ENCODE measurements around the gene CHCHD10. TPM values are rescaled to one million over a fixed set of nuclear protein-coding genes. Genes with fewer than 3 reads are reported as not detected.

Gene CHCHD10
- total RNA-seq = 2.6 and 4.3 TPM in 2 replicates

DNA sequence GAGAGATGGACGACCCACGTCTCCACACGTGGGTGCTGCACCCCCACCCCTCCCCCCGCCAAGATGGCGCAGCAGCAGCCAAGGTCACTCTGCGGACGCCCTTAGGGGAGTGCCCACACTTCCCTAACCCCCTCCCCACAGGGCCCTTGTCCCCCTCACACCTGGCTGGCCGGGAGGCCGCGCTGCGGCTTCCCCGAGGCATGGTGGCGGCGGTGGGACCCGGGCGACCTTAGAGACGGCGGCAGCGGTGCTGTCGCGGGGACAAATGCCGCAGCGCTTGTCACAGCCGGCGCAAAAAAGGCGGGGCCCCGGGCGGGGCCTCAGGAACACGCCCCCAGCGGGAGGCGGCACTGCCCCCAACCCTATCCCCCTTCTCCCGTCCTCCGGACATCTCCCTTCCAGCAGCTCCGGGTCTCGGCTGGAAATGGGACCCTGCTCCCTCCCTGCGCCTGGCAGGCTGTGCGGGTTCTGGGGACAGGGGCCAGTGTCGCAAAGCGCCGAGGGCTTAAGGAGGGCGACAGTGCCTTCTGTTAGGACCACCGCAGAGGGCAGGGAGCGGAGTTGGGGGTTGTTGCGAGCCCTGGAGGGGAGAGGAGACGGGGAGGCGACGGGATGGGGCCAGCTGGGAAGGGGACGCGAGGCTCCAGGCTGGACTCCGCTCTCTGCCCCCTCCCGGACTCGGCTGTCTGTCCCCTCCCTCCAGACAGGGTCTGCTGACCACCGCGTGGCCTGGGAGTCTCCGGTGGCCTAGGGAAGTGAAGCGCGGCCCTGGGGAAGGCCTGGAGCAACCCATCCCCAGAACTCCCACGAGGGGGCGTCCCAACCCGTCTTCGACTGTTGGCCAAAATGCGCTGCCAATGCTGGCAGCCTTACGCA lies at the start of gene CHCHD10:
TSS of gene CHCHD10 (minus strand) at position 300 of the 876 bp plus-strand sequence. CDS start at position 202, 98 bp downstream.

DNA sequence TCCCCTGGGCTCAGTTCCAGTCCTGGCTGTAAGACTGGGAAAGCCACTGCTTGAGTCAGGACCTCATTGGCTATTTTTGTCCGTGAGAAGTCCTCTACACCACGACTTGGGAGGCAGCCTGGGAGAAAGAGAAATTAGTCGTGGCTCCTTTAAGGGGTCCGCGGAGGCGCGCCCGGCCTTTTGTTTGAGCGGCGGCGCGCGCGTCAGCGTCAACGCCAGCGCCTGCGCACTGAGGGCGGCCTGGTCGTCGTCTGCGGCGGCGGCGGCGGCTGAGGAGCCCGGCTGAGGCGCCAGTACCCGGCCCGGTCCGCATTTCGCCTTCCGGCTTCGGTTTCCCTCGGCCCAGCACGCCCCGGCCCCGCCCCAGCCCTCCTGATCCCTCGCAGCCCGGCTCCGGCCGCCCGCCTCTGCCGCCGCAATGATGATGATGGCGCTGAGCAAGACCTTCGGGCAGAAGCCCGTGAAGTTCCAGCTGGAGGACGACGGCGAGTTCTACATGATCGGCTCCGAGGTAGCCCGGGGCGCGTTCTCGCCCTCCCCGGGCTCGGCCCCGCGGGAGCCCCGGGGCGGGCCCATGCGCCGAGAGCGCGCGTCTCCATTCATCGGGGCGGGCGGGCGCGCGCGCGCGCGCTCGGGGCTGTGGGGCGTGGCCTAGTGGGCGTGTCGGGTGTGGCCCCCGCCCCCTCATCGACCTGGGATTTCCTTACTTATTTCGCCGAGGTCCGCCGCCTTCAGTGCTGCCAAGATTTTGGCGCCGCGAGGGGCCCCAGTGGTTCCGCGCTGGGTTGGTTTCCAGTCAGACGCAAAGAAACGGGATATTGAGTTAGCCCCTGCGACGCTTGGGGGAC lies 19.2 kb upstream of the CHCHD10 start, which contains the start of gene SMARCB1:
TSS of gene SMARCB1 (plus strand) at position 215 of the 848 bp plus-strand sequence. CDS start at position 419, 204 bp downstream.

DNA sequence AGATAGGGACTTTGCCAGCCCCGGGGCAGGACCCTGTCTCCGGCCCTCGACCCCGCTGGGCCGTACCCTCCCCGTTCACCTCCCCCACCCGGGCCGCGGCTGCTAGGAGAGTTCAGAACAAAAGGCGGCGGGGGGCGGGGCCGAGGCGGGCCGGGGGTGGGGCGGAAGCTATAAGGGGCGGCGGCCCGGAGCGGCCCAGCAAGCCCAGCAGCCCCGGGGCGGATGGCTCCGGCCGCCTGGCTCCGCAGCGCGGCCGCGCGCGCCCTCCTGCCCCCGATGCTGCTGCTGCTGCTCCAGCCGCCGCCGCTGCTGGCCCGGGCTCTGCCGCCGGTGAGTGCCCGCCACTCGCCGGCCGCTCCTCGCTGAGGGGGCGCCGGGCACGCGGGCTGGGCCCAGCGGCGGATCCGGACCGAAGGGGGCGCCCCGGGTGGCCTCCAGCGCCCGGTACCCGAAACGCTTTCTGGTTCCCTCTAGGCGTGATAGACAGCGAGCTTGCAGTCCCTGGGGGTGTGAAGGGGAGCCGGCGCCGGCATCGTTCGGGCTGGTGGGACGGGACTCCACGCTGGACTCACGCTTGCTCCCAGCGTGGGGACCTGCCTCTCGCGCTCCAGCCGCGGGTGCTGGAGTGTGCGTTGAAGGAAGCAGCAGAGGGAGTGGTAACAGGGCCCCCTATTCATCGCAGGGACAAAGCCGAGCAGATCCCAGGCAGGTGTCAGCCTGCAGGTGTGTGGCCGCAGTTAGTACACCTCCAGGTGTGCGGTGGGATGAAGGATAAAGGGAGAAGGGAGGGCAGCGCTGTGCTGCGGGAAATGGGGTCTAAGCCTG lies 5.1 kb upstream of the CHCHD10 start, which contains the start of gene MMP11:
TSS of gene MMP11 (plus strand) at position 201 of the 825 bp plus-strand sequence. CDS start at position 223, 22 bp downstream.

DNA sequence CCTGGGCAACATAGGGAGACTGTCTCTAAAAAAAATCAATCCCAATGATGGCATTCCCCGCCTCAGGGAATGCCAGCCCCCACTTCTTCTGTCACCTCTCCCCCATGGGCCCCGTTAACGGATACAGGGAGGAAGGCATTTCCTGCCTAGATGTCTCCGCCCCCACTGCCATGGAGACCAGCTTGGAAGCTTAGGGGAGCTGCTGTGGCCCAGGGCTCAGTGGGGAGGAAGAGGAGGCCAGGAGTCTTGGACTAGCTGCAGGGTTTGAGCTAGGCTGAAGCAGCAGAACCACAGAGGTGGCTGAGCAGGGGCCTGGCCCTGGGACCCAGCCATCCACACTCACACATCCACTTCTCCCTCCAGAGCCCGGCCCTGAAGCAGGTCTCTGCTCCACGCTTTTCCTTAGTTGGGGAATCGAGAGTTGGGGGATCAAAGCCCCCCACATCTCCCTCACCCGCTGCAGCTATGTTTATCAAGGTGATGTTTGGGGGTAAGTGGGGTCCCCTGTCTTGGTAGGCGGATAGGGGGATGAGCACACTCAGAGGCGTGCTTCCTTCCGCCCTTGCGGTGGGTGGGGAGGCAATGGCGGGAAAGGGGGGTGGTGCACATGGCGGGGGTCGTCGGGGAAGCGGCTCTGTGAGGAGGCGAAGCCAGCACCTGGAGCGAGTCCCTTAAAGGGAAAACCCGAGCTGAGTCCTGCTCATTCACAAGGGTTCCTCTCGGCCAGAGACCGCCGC lies 4.8 kb downstream of the CHCHD10 start, which contains the start of gene C22orf15:
TSS of gene C22orf15 (plus strand) at position 149 of the 737 bp plus-strand sequence. CDS start at position 466, 317 bp downstream.

DNA sequence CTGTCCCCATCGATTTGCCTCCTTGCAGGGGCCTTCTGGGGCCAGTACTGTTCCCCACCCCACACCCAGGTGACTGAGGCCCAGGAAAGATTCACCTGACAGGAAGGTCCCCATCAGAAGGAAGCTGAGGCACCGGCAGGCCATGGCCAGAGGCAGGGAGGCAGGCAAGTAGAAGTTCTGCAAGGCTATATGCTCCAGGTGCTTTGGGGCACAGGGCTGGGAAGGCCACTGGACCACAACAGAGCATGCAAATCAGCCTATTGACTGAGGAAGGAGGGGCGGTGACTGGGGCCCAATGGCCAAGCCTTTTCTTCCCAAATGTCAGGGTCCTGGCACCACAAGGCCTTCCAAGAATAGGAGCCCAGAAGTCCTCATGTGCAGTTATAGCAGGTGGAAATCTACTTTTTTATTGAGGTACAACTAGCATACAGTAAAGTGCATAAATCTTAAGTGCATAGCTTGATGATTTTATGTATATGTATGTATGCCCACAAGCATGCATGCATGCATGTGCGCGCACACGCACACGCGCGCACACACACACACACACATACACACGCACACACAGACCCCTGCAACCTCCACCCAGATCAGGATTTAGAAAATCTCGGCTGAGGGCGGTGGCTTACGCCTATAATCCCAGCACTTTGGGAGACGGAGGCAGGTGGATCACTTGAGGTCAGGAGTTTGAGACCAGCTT lies 13.4 kb downstream of the CHCHD10 start, which contains the start of gene VPREB3:
TSS of gene VPREB3 (minus strand) at position 206 of the 700 bp plus-strand sequence. CDS start at position 144, 62 bp downstream.

DNA sequence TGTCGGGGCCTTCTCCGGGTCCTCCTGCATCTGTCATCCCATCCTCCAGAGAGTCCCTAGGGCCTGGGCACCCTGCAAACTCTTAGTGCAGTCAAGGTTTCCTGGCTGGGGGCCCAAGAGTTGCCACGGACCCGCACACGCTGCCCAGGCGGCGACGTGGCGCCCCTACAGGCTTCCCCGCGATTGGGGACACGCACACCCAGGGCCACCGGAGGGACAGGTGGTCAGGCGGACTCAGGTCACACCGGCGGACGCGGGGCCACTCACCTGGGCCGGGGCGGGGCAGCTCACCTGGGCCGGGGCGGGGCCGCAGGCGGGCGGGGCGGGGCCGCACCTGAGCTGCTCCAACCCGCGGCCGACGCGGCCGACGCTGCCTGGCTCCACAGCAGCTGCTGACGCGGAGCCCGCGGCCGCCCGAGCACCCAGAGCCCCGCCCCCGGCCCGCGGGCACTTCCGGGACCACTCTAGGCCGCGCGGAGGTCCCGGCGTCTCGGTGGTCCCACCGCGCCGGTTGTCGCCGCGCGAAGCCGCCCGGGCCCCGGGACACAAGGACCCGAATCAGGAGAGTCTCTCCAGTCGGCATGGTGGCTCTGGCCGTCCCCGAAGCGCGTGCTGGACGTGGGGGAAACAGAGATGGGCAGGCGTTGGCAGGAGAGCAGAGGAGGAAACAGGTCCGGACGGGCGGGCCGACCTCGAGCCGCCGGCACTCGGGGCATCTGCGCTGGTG lies 16.9 kb downstream of the CHCHD10 start, which contains the start of gene ZNF70:
TSS of gene ZNF70 (minus strand) at position 399 of the 727 bp plus-strand sequence. CDS start 5,972 bp downstream, outside the sequence.

Other genes with a start within 250 kb of the CHCHD10 start
- gene IGLL1, start 187.7 kb downstream of the CHCHD10 start, total RNA-seq = not detected in 2 replicates
- not detected in 2 replicates for gene DRICH1, start 135.7 kb downstream of the CHCHD10 start, total RNA-seq
- gene RGL4, start 77.0 kb downstream of the CHCHD10 start, total RNA-seq = not detected in 2 replicates
- 6.8 and 10.4 TPM in 2 replicates for gene ZNF70, start 16.9 kb downstream of the CHCHD10 start, total RNA-seq
- not detected in 2 replicates for gene VPREB3, start 13.5 kb downstream of the CHCHD10 start, total RNA-seq
- 1.8 and 2.2 TPM in 2 replicates for gene C22orf15, start 5.0 kb downstream of the CHCHD10 start, total RNA-seq
- gene MMP11, start 4.9 kb upstream of the CHCHD10 start, total RNA-seq = 15.6 and 16.9 TPM in 2 replicates
- gene SMARCB1, start 19.0 kb upstream of the CHCHD10 start, total RNA-seq = 59.9 and 73.2 TPM in 2 replicates
- gene DERL3, start 71.0 kb upstream of the CHCHD10 start, total RNA-seq = 0.16 and 0.36 TPM in 2 replicates
- gene SLC2A11, start 89.9 kb upstream of the CHCHD10 start, total RNA-seq = 9.2 and 12.7 TPM in 2 replicates
- 121 and 141 TPM in 2 replicates for gene MIF, start 126.4 kb upstream of the CHCHD10 start, total RNA-seq
- gene GSTT2B, start 193.2 kb upstream of the CHCHD10 start, total RNA-seq = 0.16 and 3.3 TPM in 2 replicates
- gene DDTL, start 198.9 kb upstream of the CHCHD10 start, total RNA-seq = 0.61 TPM in 1 of 2 replicates, not detected in the other
- gene DDT, start 206.5 kb upstream of the CHCHD10 start, total RNA-seq = 48.4 and 59.9 TPM in 2 replicates
- 0.16 and 2.3 TPM in 2 replicates for gene GSTT2, start 212.2 kb upstream of the CHCHD10 start, total RNA-seq
- not detected in 2 replicates for gene GSTT4, start 237.5 kb upstream of the CHCHD10 start, total RNA-seq
- gene CABIN1, start 243.3 kb upstream of the CHCHD10 start, total RNA-seq = 55.3 and 57.0 TPM in 2 replicates